Measurements from ENCODE around the gene CRTC1.

Gene CRTC1

DNA sequence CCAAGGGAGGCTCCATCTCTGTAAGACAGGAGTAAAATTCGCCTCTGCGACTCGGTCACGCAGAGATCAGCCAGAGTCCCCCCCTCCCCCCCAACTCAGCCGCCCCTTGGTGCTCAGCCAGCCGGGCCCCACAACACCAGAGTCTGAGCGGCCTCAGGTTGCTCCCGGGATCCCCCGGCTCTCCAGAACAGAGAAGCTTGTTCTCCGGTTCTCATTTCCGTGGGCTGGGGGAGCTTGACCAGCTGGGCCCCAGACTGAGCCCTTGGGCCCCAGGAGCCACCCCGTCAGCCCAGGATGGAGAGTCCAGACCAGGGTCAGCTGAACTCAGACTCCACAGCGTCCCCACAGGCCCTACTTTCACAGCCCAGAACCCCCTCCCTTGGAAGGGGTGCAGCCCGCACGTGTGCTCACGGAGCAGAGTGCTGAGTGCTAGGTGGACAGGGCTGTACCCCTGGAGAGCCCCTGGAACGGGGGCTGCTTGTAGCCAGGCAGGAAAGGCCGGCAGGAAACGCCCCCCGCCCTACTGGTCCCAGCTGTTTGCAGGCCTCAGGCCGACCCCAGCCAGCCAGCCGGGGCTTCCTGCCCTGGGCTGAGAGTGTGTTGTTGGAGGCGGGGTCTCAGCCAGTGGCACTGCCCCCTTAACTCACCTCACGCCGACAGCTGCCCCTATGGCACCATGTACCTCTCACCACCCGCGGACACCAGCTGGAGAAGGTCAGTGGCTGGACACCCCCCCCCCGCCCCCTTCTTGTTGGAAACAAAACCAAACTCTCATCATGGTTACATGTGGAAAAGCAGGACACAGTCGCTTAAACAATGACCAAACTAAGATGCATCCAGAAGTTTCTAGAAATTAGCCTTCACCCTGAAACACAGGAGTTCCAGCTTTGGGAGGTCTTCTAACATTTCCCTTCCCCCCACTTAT is 63.2 kb downstream of the CRTC1 start:
- H3K79me2 ChIP-seq (ENCODE audit: insufficient read depth, low read length) = no peaks in the 10 kb centered on the region
- H3K27me3 ChIP-seq (ENCODE audit: insufficient read depth, low read length, poor library complexity) = no peaks in the 10 kb centered on the region
- H3K36me3 ChIP-seq (ENCODE audit: insufficient read depth, low read length) = 0 out of 2 replicates have a peak, but pooled peaks cover 2% of the 10 kb centered on the region
- no peak for TF ChIP-seq EZH2 (IDR thresholded peaks at IDR 0.05; ENCODE audit: borderline replicate concordance, low read depth, low read length, severe bottlenecking)
- TF ChIP-seq, protein P1, sequence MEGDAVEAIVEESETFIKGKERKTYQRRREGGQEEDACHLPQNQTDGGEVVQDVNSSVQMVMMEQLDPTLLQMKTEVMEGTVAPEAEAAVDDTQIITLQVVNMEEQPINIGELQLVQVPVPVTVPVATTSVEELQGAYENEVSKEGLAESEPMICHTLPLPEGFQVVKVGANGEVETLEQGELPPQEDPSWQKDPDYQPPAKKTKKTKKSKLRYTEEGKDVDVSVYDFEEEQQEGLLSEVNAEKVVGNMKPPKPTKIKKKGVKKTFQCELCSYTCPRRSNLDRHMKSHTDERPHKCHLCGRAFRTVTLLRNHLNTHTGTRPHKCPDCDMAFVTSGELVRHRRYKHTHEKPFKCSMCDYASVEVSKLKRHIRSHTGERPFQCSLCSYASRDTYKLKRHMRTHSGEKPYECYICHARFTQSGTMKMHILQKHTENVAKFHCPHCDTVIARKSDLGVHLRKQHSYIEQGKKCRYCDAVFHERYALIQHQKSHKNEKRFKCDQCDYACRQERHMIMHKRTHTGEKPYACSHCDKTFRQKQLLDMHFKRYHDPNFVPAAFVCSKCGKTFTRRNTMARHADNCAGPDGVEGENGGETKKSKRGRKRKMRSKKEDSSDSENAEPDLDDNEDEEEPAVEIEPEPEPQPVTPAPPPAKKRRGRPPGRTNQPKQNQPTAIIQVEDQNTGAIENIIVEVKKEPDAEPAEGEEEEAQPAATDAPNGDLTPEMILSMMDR (IDR thresholded peaks at IDR 0.05; ENCODE audit: borderline replicate concordance, extremely low read depth, low read length, poor library complexity, severe bottlenecking) = no peak
- peaks cover 5% of the 10 kb centered on the region for H4K20me1 ChIP-seq (ENCODE audit: insufficient read depth, low read length)
- H3K4me2 ChIP-seq (ENCODE audit: insufficient read depth, low read length) = no peak overlapping the region
- H2AFZ ChIP-seq (ENCODE audit: low read depth, low read length) = no peak overlapping the region
- no peaks in the 10 kb centered on the region for H3K4me1 ChIP-seq (ENCODE audit: insufficient read depth, low read length)
- ATAC-seq (ENCODE audit: insufficient read depth, low read depth) = no peak
- H3K27ac ChIP-seq (ENCODE audit: low read length) = no peak overlapping the region
- no peaks in the 10 kb centered on the region for H3K9me3 ChIP-seq (ENCODE audit: insufficient read depth, low read length, severe bottlenecking)
- DNase-seq = no peak
- H3K4me3 ChIP-seq (ENCODE audit: low read depth in 1 of 2, low read length in 2 of 2) = no peak overlapping the region
- H3K9ac ChIP-seq (ENCODE audit: low read depth, low read length) = no peak overlapping the region

GRCh38 chr19:18749362-18750231 is 66.1 kb downstream of the CRTC1 start:
- Histone ChIP-seq H3K27me3 (ENCODE audit: insufficient read depth, low read length, poor library complexity) (no peaks in the 10 kb centered on the region), H3K36me3 (ENCODE audit: insufficient read depth, low read length) (no peaks in the 10 kb centered on the region; the same call in 1 of the 2 replicates), H2AFZ (ENCODE audit: low read depth, low read length) (no peak overlapping the region), H3K79me2 (ENCODE audit: insufficient read depth, low read length) (no peaks in the 10 kb centered on the region), H3K27ac (ENCODE audit: low read length) (no peak overlapping the region), H3K4me2 (ENCODE audit: insufficient read depth, low read length) (no peak overlapping the region), H4K20me1 (ENCODE audit: insufficient read depth, low read length) (no peaks in the 10 kb centered on the region), H3K9ac (ENCODE audit: low read depth, low read length) (no peak overlapping the region), H3K9me3 (ENCODE audit: insufficient read depth, low read length, severe bottlenecking) (no peaks in the 10 kb centered on the region), H3K4me3 (ENCODE audit: low read depth in 1 of 2, low read length in 2 of 2) (no peak overlapping the region), H3K4me1 (ENCODE audit: insufficient read depth, low read length) (no peaks in the 10 kb centered on the region)
- TF ChIP-seq, protein P1 (IDR thresholded peaks at IDR 0.05; ENCODE audit: borderline replicate concordance, extremely low read depth, low read length, poor library complexity, severe bottlenecking) = no peak
- no peak for TF ChIP-seq EZH2 (IDR thresholded peaks at IDR 0.05; ENCODE audit: borderline replicate concordance, low read depth, low read length, severe bottlenecking)
- ATAC-seq (ENCODE audit: insufficient read depth, low read depth) (no peak), DNase-seq (no peak)

DNA sequence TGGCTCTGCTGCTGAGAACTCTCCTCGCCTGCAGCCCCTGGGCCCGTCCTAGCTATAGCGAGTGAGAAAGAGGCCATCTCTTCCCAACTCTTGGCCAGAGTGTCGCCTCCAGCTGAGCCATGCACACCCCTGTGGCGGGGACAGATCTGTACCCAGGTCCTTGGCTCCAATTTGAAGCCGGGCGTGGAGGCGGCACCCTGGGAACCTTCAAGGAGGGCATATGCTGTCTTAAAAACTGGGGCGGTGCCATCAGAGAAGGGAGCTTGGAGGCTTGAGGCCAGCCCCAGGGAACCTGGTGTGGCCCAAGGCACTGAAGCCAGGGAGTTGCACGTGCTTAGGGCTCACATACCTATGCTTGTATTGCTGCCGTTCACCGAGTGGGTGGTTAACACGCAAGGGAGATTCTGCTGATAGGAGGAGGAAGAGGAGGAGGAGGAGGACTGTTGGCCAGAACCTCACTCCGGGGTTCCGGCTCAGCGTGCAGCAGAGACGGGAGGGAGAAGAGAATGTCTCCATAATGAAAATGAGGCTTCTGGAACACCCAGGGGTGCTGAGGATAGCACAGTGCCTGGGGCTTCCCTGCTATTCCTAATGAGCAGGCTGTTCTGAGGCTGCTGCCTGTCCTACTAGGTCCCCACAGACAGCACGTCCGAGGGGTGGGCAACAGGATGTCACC is 67.0 kb downstream of the CRTC1 start:
- no peak for DNase-seq
- H3K27ac ChIP-seq (ENCODE audit: low read length) = no peak overlapping the region
- no peak overlapping the region for H2AFZ ChIP-seq (ENCODE audit: low read depth, low read length)
- H3K9ac ChIP-seq (ENCODE audit: low read depth, low read length) = no peak overlapping the region
- no peaks in the 10 kb centered on the region for H3K27me3 ChIP-seq (ENCODE audit: insufficient read depth, low read length, poor library complexity)
- no peak overlapping the region for H3K4me3 ChIP-seq (ENCODE audit: low read depth in 1 of 2, low read length in 2 of 2)
- no peak for TF ChIP-seq EZH2 (IDR thresholded peaks at IDR 0.05; ENCODE audit: borderline replicate concordance, low read depth, low read length, severe bottlenecking)
- TF ChIP-seq, protein P1 (IDR thresholded peaks at IDR 0.05; ENCODE audit: borderline replicate concordance, extremely low read depth, low read length, poor library complexity, severe bottlenecking) = no peak
- no peak overlapping the region for H3K4me2 ChIP-seq (ENCODE audit: insufficient read depth, low read length)
- no peaks in the 10 kb centered on the region for H4K20me1 ChIP-seq (ENCODE audit: insufficient read depth, low read length)
- no peaks in the 10 kb centered on the region for H3K79me2 ChIP-seq (ENCODE audit: insufficient read depth, low read length)
- ATAC-seq (ENCODE audit: insufficient read depth, low read depth) = no peak
- no peaks in the 10 kb centered on the region; the same call in 1 of the 2 replicates for H3K36me3 ChIP-seq (ENCODE audit: insufficient read depth, low read length)
- H3K9me3 ChIP-seq (ENCODE audit: insufficient read depth, low read length, severe bottlenecking) = no peaks in the 10 kb centered on the region
- H3K4me1 ChIP-seq (ENCODE audit: insufficient read depth, low read length) = no peaks in the 10 kb centered on the region
